ENCODE data around the gene SLC9A9.

SLC9A9 gene

DNA sequence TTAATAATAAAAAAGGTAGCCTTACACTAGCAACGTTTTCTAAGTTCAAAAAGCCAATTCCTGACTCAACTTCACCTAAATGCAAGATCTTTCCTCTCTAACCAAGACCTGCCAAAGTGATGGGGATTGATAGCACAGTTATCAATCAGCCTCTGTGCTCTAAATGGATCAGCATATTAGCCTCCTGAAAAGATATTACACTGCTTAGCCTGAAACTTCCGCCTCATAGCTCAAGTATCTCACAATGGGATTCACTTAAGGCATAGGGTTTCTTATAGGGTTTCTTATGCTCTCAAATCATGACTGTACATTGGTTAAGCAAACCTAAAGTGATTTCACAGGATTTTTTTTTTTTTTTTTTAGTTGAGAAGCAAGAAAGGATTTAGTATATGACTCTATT is 436 bp upstream of the SLC9A9 start:
- TF ChIP-seq CTCF (conservative IDR thresholded peaks at IDR 0.05; ENCODE audit: low read depth, low read length) = no peak
- DNase-seq (ENCODE audit: low read depth) = no peak
- H3K4me3 ChIP-seq (ENCODE audit: low read depth, low read length) = no peak overlapping the region

- H3K4me3 ChIP-seq (ENCODE audit: low read depth, low read length) = no peak overlapping the region
- TF ChIP-seq CTCF (conservative IDR thresholded peaks at IDR 0.05; ENCODE audit: low read depth, low read length) = no peak
- DNase-seq (ENCODE audit: low read depth) = no peak
These were observed 4.7 kb downstream of the SLC9A9 start for GRCh38 chr3:143843587-143843986.

GRCh38 chr3:143840636-143841035 is 7.6 kb downstream of the SLC9A9 start:
- no peak overlapping the region for H3K4me3 ChIP-seq (ENCODE audit: low read depth, low read length)
- no peak for DNase-seq (ENCODE audit: low read depth)
- TF ChIP-seq CTCF (conservative IDR thresholded peaks at IDR 0.05; ENCODE audit: low read depth, low read length) = no peak

DNA sequence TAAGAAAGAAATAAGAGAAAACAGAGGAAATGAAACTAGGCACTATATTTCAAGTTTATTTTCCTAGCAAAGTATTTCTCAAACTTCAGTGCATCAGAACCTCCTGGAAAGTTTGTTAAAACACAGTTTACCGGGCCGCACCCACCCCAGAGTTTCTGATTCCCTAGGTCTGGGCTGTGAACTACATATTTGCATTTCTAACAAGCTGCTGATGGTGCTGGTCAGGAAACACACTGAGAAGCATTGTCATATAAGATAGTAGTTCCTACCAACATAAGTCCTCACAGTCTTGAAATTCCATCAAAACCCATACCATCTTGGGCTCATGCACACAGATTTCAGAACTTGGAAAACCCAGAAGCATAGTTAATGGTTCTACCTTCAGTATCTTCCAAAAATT is 8.3 kb downstream of the SLC9A9 start:
- TF ChIP-seq CTCF (conservative IDR thresholded peaks at IDR 0.05; ENCODE audit: low read depth, low read length) = no peak
- DNase-seq (ENCODE audit: low read depth) = no peak
- H3K4me3 ChIP-seq (ENCODE audit: low read depth, low read length) = no peak overlapping the region

DNA sequence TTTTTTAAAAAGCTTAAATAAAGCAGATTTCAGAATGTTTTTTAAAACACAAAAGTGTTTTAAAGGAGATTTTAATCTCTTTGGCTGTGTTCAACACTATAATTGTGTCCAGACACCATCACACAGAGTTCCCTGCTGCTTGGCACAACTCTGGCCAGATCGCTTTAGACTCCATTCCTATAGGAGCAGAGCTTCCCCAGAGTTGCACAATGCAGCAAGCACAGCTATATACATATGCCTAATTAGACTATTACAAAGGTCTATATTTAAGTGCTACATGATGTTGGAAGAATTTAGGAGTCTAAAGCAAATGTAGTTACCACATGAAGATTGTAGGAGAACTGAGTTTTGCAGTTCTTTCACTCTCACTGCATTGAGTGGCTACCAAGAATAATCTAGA is 11.2 kb downstream of the SLC9A9 start:
- no peak overlapping the region for H3K4me3 ChIP-seq (ENCODE audit: low read depth, low read length)
- no peak for TF ChIP-seq CTCF (conservative IDR thresholded peaks at IDR 0.05; ENCODE audit: low read depth, low read length)
- DNase-seq (ENCODE audit: low read depth) = no peak

DNA sequence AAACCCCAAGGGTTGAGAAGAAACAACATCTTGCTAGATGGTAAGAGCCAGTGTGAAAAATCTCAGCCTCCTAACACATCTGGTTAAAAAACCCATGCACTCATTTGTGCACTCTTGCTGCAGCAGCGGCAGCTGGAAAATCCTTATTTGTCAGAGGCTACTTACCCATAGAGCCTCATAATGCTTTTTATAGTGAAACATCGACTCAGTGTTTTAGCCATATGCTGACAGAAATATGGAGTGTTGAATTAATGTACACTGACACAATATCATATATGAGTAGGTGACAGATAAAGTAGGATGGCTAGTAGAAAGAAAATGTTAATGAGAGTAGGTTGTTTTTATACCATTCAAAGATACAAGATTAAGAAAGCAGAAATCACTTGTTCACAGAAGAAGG is 13.0 kb downstream of the SLC9A9 start:
- no peak for TF ChIP-seq CTCF (conservative IDR thresholded peaks at IDR 0.05; ENCODE audit: low read depth, low read length)
- no peak for DNase-seq (ENCODE audit: low read depth)
- H3K4me3 ChIP-seq (ENCODE audit: low read depth, low read length) = no peak overlapping the region

DNA sequence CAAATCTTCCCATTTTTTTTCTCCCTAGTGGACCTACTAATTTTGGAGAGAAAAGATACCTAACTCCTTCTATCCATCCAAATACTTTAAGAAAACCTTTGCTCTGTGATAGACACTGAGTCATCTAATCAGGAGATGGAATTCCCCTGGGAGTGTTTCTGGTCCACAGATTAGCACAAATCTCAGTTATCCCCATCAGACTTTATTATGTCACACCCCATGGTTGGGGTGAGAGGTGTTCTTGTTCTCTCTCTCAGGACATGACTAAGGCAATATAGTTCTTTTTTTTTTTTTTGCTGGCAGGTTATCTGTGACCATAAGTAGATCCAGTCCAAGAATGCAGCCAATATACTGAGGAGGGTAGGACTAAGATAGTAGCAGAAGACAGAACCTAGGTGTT is 15.8 kb downstream of the SLC9A9 start:
- TF ChIP-seq CTCF (conservative IDR thresholded peaks at IDR 0.05; ENCODE audit: low read depth, low read length) = no peak
- peak; percentile 23 for DNase-seq (ENCODE audit: low read depth)
- no peak overlapping the region for H3K4me3 ChIP-seq (ENCODE audit: low read depth, low read length)
